HG03457 (cell line): ENCODE measurements around the gene ENPP3.
"Not testable (repeated sequence)": the region's sequence is repeated elsewhere in the genome, so short reads cannot be mapped to it uniquely, and the experiment has no call there.

Experiments used
- ATAC-seq: cut with Tn5 transposase; IDR thresholded peaks from one replicate; pipeline ENCODE4 v1.9.1; 2021; ENCODE audit warnings: moderate number of reproducible peaks; ENCODE audit not compliant: unreplicated experiment

Gene ENPP3

DNA sequence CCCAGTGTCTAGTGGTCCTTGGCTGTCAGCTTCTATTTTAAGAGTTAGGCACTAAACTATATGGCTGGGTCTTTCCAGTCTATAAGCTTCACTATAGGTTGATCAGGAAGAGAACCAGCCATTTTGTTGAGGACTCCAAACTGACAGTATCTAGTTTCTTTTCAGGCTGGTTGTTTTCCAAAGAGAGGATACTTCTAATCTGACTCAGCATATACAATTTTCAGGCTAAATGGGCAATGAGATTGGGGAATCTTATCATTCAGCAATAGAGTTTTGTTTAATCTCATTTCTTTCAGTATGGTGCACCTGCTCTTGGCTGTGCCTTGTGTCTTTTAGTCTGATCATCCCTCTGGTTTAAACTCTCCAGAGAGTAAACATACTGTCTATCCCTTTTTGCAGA lies 94.1 kb downstream of the ENPP3 start:
- no peak for ATAC-seq

- ATAC-seq: no peak
Measured at GRCh38 chr6:131733376-131734016, 96.4 kb downstream of the ENPP3 start.

GRCh38 chr6:131736003-131736596 lies 99.0 kb downstream of the ENPP3 start:
- ATAC-seq: no peak

DNA sequence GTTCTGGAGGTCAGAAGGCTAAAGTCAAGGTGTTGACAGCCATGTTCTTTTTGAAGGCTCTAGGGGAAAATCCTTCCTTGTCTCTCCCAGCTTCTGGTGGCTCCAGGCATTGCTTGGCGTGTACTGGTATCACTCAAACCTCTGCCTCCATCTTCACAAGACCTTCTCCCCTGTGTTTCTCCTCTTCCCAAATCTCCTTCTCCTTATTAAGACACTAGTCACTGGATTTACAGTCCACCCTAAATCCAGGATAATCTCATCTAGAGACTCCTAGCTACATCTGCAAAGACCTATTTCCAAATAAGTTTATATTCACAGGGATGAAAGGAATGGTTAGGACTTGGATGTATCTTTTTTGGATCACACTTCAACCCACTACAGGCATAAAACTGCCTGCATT lies 99.7 kb downstream of the ENPP3 start:
- no peak for ATAC-seq

- ATAC-seq: no peak
Measured at GRCh38 chr6:131739136-131739535, 102.0 kb downstream of the ENPP3 start.

DNA sequence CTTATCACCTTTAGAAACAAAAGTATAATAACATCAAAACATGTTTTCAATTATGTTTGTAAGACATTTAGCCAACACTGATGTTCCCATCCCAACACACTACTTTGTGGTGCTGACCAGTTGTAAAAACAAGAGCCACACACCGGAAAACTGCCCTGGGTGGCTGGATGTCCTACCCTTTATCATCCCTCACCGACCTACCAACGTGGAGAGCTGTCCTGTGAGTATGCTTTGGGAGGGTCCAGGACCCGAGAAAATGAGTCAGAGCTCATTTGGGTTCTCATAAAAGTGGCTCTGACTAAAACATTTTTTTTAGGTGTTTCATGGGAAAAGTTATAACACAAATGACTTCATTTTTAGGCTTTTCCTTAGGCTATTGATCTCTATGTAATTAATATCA lies 103.1 kb downstream of the ENPP3 start:
- ATAC-seq: no peak

GRCh38 chr6:131741688-131742393 lies 104.7 kb downstream of the ENPP3 start:
- ATAC-seq: no peak

DNA sequence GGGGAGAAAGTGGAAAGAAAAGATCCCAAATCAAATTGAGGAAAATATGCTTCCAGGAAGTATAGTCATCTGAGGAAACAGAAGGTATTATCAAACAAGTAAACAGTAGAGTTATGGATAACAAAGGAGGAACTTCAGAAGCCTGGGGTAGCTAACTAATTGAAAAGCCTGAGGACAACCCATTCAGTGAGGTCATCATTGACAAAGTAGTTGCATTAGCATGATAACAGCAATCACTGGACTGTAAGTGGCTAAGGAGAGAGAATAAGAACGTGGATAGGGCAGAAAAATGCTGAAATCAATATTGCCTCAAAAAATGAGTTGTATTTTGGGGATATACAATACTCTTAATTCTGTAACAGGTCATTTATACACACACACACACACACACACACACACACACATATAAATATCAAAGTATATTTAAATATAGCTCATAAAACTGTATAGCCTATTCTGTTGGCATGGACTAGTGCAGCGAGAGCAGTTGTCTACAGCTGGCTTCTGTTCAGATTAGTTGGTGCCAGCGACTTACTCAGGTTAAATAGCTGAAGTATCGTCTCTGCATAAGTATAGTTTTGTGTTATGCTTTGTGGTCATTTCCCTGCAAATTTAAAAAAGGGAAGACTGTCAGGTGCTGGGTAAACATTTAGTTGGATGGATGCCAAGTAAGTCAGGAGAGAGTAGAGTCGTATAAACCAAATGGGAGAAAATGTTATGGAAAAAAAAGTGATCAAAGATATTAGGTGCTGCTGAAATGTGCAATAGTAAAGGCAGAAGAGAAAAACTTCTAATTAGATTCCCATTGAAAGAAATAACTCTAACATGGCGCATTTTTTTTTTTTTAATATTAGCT lies 107.6 kb downstream of the ENPP3 start:
- no peak for ATAC-seq

DNA sequence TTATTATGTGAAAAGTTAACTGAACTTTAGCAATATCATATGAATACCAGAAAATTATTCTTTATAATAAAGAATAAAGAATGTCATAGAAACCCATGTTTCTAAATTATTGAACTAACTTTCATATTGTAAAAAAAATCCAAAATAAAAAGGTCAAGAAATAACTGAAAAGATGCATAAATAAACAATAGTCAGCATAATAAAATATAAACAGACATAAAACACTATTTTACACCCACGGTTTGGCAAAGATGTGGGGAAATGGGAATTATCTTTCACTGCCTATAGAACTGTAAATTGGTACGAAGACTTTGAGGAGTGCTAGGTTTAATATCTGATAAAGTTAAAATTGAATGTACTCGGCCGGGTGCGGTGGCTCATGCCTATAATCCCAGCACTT lies 108.4 kb downstream of the ENPP3 start:
- no peak for ATAC-seq

DNA sequence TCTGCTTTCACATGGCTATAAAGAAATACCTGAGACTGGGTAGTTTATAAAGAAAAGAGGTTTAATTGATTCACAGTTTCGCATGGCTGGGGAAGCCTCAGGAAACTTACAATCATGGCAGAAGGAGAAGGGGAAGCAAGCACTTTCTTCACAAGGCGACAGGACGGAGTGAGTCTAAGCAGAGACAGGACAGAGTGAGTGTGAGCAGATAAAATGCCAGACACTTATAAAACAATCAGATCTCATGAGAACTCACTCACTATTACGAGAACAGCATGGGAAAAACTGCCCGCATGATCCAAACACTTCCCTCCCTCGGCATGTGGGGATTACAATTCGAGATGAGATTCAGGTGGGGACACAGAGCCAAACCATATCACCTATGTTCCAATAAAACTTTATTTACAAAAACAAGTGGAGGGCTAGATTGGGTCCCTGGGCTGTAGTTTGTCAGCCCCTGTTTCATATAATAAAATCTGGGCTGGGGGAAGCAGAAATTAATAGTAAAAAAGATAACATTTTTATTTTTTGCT lies 110.8 kb downstream of the ENPP3 start:
- no peak for ATAC-seq

DNA sequence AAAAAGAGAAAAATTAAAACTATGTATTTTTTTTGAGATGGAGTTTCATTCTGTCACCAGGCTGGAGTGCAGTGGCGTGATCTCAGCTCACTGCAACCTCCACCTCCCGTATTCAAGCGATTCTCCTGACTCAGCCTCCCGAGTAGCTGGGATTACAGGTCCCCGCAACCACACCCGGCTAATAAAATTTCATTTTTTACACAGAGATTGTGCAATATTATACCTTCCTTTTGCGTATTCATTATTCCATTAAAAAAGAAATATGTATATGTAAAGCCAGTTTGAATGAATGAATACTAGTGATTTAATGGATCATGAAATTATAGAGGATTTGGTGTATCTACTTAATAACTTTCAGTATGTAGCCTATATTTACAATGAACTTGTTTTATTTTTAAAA lies 111.9 kb downstream of the ENPP3 start:
- ATAC-seq: no peak

- not testable (repeated sequence) for ATAC-seq
Measured at GRCh38 chr6:131751012-131751715, 114.1 kb downstream of the ENPP3 start.

GRCh38 chr6:131754088-131754487 lies 117.0 kb downstream of the ENPP3 start:
- no peak for ATAC-seq

GRCh38 chr6:131754715-131755567 lies 117.8 kb downstream of the ENPP3 start:
- no peak for ATAC-seq

GRCh38 chr6:131755597-131755996 lies 118.5 kb downstream of the ENPP3 start:
- no peak for ATAC-seq

DNA sequence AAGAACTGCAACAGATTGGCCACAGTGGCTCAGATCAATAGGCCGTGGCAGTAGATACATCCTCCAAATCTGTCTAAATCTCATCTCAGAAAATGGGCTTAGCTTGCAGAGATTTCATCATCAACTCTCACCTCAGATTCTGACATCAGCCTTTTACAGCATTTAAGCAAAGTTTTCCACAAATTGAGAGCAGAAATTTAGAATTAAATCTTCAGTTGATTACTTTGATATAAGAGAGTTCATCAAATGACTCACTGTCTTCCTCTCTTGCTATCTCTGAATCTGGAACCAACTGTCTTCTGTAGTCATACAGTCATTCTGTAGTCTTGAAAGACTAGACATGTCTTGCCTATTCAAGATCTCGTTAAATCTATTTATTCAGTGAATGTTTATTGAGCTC lies 118.9 kb downstream of the ENPP3 start:
- no peak for ATAC-seq

- ATAC-seq: no peak
Measured at GRCh38 chr6:131758920-131759319, 121.8 kb downstream of the ENPP3 start.

DNA sequence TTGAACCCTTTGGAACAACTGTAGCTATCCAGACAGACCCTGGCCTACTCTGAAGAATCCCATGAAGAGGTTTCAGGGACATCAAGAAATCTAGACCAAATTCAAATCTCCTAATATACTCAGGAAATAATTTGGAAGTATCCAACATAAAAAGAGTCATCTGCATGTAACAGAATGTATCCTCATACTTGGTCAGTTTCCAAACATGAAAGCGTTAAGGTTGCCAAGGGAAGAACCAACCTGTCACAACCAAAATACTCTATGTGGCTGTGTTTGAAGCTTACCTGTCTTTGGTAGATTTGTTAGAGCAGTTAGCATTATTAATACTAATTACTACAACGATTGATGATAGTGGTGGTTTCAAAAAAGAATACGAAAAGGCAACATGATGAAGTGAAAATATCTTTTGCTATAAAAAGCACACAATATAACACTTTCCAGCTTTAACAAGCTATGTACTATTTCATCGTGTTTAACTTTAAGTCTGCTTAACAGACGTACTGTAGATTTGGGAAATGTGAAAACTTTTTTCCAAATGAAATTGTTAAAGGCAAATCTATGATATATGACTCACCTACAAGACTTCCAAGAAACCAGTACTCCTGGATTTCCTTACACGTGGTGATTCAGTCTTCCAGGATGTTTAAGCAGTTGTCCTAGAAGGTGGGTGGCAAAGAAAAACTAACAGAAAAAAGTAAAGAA lies 124.1 kb downstream of the ENPP3 start:
- no peak for ATAC-seq

DNA sequence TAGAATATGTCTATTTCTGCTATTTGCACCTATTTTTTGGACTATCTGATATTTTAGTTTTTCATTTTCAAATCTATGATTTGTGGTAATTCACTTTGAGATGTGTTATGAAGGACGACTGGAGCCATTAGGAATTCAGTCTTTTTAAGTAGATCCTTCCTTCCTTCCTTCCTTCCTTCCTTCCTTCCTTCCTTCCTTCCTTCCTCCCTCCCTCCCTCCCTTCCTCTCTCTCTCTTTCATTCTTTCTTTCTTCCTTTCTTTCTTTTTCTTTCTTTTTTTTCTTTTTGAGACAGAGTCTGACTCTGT lies 124.6 kb downstream of the ENPP3 start:
- no peak for ATAC-seq
